Neural progenitor cell (in vitro differentiated cells): Measurements from ENCODE around the gene FBXL5.

Source experiments
- CTCF ChIP-seq: fragments of 200-600 bp; sonication (generic); IDR thresholded peaks from 2 replicates; pipeline ENCODE4 v1.5.1; 2017; ENCODE audit warnings: antibody characterized with exemption, mild to moderate bottlenecking
- EZH2 ChIP-seq: fragments of 200-600 bp; sonication (generic); IDR thresholded peaks from 2 replicates; pipeline ENCODE4 v1.6.1; 2017; ENCODE audit warnings: antibody characterized with exemption, mild to moderate bottlenecking, moderate library complexity

- no peak for TF ChIP-seq CTCF
- TF ChIP-seq EZH2, result no peak
These were observed 13.6 kb upstream of the FBXL5 start for GRCh38 chr4:15668566-15669435.
